Mucosa of gallbladder (tissue), 1 donor: Measurements from ENCODE around the gene DUSP7. TPM values are rescaled to one million over a fixed set of nuclear protein-coding genes. Genes with fewer than 3 reads are reported as not detected.

Experiments
- DNase-seq: peaks from one replicate; pipeline ENCODE4 v3.0.0-alpha.2; 2020; ENCODE audit warnings: low spot score
- total RNA-seq: library from RNA; stranded (reverse); gene quantifications from one replicate; pipeline ENCODE4 v1.2.1, GENCODE V29; 2021
- donor health status: DM: no; HTN: no; CAD: no.

Gene DUSP7
- total RNA-seq, 1 donor from 2014 or later: 20.4 TPM

DNA sequence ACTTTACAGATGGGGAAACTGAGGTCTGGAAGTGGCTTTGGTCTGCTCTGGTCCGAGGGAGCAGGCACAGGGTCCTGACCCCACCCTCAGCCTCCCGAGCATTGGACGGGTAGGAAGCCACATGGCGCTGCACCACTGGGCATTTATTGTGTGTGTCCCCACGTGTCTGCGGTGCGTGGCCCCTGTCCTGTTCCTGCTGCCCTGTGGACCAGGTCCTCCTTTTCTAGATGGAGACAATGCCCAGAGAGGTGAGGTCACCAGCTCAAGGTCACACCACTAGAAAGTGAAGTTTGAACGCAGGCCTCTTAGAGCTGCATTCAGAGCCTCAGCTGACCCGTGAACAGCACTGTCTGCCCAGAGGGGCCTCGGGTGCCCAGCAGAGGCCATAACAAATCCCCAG is 26.8 kb downstream of the DUSP7 start:
- no peak for DNase-seq

DNA sequence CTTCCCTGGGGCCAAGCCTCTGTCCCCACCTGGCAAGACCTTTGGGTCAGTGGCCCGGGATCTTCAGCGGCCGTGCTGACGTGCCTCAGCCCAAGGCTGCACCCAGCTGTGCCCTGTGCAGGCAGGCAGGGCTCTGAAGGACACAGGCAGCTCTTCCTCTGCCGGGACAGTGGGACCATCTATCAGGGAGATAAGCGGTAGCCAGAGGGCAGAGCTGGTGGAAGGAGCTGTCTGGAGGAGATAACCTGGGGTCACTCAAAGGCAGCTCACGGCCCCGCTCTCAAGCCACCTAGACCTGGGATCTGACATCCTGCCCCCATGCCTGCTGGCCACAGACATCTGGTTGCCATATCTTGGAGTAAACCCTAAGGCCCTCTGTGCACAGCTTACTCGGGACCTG is 27.3 kb downstream of the DUSP7 start:
- DNase-seq: no peak

- DNase-seq: no peak
These were observed 27.8 kb downstream of the DUSP7 start for GRCh38 chr3:52028572-52028971.

GRCh38 chr3:52026041-52026440 is 30.3 kb downstream of the DUSP7 start:
- no peak for DNase-seq

GRCh38 chr3:52025453-52025852 is 30.9 kb downstream of the DUSP7 start:
- no peak for DNase-seq

DNA sequence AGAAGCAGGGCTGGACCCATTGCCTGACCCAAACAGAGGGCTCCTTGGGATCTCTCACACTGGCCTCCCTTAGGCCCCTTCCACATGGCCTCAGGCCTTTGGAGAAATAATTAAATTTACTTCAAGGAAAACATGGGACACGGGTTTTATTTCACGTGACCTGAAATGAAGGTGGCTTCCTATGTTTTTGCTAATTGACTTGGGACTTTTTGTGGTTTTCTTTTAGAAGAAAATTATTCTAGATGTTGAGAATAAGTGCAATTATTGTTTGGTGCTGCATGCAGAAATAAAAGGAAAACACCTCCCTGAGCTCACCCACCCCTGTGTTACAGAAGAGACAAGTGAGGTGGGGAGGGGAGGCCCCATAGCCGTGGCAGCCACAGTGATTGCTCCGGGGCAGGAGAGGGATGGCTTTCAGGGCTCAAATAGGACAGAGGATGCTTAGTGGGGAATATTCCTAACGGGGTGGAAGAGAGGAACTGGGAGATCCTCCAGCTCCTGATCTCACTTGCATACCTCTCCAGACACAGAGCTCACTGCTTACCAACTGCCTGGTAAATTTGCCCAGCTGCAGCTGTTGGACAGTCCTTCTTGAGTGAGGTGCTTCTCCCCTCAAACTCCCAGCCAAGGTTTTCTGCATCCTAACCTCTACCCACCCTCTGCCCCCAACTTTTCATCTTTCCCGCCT is 31.5 kb downstream of the DUSP7 start:
- DNase-seq: no peak

DNA sequence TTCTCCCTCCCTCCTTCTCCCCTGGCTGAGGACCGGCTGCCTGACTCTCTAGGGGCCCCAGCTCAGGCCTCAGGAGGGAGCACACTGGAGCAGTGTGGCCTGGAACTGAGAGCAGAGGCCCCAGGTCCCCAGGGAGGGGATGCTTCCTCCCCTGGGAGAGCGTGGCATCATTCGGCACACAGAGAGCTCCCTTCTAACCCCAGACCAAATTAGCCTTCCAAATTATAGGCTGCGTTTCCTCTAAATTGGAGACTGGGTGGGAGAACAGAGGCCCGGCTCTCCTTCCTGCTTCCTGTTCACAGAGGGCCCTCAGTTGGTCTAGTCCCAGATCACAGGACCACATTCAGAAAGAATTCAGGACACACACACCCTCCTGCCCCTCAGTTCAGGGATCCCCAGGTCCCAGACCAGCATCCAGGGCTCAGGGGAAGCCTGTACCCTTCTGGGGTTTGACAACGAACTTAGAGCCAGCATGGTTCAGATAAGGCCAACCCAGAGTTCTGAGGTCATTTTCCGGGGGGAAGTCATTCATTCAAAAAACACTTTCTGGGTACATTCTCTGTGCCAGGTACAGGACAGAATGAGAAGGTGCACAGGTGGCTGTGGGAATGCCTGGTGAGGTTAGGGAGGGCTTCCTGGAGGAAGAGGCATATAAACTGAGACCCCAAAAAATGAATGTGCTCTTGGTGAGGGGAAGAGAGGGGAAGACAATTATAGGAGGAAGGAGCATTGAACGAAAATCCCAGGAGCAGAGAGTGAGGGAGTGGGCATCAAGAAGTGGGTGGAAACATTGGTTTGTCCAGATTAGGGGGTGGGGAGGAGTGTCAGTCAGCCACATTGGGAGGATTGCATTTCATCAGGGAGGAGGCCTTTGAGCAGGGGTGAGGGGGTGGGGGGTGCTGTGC is 32.3 kb downstream of the DUSP7 start:
- DNase-seq: no peak

GRCh38 chr3:52023101-52023770 is 33.1 kb downstream of the DUSP7 start:
- no peak for DNase-seq

DNA sequence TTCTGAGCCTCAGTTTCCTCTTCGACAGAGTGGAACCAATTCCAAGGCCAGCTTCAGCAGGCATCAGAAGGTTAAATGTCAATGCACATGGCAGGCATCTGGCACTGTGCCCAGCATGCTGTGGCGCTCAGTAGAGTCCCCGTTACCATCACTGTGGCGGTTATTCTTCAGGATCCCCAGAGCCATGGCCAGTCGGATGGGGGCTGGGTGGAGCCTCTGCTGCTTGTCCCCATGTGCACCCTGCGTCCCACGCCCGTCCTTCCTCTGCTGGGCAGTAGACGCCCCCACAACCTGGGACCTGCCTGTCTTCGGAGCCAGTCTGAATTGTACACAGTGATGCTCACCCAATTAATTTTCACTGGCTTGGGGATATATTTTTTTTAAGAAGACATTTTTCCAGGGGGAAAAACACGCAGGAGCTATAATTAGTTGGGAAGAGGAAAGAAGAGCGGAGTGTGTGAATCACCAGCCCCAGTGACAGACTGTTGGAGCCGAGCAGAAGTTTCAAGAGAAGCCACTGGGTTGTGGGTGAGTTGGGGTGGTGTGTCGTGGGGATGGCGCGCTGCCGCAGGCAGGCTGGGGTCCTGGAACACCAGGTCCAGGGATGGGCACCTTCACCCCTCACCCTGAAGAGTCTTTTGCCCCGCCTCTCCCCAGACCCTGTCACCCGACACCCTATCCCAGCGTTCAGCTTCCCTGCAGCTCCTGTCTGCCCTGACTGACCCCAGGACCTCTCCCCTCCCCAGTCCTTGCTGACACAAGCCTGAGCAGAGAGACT is 33.9 kb downstream of the DUSP7 start:
- DNase-seq: no peak

- no peak for DNase-seq
These were observed 34.7 kb downstream of the DUSP7 start for GRCh38 chr3:52021489-52022268.

- DNase-seq: no peak
These were observed 35.6 kb downstream of the DUSP7 start for GRCh38 chr3:52020796-52021195.

DNA sequence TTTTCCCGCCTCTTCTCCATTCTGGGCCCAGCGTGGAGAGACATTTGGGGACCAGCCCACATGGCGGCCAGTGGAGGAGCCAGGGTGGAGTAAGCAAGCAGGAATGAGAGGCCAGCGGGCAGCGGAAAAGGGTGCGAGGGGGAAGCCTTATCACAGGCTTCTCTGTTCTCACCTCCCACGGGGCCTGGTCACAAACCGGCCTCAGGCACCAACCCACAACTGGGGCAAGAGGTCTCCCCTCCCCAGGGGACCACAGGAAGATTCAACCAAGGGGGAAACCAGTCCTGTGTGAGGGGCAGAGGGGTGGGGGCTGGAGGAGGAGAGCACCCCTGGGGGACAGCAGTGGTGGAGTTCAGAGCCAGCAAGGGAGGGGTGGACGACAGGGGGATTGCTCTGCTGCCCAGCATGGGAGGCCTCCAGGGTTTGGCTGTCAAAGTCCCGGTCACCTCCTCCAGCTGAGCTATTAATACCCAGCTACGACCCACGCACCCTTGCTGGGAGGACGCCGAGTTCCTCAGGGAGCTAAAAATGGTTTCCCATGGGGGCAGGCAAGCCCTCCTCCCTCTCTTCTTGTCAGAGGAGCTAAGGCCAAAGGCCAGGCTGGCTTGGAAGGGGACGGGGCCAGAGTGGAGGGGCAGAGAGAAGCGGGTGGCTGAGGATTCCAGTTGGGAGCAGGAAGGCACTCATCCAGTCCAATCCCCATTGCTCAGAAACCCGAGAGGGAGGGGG is 36.9 kb downstream of the DUSP7 start:
- DNase-seq: no peak

DNA sequence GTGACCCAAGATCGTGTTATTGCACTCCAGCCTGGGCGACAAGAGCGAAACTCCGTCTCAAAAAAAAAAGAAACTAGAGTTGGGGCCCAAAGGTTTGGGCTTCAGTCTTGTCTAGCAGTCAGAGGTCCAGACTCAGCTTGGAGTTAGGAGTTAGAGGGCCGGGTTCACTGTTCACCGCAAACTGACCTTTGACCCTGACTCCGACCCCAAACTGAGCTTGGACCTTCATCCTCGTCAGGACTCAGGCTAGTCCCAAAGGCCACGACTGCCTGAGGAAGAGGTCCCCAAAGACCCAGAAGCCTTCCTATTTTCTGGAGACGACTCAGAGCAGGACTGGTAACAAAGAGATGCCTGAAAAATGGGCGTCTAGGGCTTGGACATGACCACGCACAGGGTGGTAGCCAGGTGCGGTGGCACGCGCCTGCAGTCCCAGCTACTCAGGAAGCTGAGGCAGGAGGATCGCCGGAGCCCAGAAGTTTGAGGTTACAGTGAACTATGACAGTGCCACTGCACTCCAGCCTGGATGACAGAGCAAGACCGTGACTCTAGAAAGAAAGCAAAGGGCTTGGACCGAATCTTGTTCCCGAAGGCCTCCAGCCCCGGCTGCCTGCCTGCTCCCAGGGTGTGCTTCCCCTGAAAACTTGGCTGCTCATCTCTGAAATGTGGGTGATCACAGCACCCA is 37.9 kb downstream of the DUSP7 start:
- no peak for DNase-seq

- no peak for DNase-seq
These were observed 38.8 kb downstream of the DUSP7 start for GRCh38 chr3:52017586-52017985.

DNA sequence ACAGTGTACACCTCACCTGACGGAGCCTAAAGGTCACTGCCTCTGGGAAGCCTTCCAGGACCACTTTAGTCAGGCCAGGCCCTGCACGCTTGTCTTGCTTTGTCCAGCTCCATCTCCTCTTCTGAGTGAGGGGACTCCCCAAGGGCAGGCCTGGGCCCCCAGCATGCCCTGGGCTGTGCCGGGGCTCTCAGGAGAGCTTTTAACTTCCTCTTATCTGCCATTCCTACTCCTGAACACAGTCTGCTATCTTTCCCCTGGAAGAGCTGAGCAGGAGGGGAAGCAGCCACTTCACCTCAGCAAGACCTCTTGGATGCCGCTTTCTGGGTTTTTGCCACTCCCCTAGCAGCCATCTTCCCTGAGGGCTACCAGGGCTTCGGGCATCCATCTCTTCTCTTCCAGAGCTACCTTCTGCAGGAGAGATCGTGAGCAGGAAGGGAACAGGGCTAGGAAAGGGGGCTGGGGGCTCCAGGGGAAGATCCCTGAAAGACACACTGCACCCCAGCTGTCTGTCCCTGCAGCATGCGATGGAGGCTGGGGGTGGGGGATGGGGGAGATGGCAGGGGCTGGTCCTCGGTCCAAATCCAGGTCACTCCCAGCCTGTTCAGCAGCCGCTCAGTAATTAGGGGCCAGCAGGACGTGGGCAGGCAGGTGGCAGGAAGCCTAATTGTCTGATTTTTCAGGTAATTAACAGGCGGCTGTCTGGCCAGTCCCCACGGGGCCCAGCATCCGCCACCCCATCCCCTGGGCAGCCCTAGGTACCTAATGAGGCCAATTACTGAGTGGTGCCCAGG is 40.7 kb downstream of the DUSP7 start:
- no peak for DNase-seq

DNA sequence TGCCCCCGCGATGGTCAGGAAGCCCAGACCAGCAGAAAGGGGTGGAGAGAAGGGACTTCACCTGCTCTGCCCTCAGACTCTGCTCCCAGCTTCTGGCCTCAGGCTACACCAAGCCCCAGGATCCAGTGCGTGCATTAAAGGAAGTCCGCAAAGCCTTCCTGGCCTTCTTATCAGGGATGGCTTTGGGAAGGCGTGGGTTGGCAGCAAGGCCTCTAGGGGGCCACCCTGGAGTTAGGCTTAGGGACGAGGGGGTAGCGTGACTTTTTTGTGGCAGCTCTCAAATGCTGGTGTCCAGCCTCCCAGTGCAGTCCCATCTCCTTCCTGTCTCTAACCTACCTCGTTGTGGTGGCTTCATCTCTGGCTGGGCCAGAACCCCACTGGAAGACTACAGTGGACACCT is 41.8 kb downstream of the DUSP7 start:
- no peak for DNase-seq

GRCh38 chr3:52013802-52014598 is 42.4 kb downstream of the DUSP7 start:
- no peak for DNase-seq

GRCh38 chr3:52012699-52013098 is 43.7 kb downstream of the DUSP7 start:
- no peak for DNase-seq
